GM18868 (cell line): Measurements from ENCODE around the gene TPCN1.

Source experiments
- ATAC-seq: cut with Tn5 transposase; IDR thresholded peaks from one replicate; pipeline ENCODE4 v1.9.1; 2021; ENCODE audit warnings: mild to moderate bottlenecking, moderate library complexity; ENCODE audit not compliant: unreplicated experiment

The TPCN1 gene

DNA sequence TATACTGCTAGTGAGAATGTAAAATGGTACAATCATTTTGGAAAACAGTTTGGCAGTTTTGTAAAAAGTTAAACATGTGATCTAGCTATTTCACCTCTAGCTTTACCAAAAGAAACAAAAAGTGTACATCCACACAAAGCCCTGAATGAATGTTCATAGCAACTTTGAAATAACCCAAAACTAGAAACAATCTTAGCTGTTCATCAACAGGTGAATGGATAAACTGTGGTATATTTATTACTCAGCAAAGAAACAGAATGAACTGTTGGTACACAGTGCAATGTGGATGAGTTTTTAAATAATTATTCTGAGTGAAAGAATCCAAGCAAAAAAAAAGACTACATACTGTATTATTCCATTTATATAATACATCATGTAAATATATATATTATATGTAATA, 36.3 kb downstream of the TPCN1 start:
- ATAC-seq = no peak

DNA sequence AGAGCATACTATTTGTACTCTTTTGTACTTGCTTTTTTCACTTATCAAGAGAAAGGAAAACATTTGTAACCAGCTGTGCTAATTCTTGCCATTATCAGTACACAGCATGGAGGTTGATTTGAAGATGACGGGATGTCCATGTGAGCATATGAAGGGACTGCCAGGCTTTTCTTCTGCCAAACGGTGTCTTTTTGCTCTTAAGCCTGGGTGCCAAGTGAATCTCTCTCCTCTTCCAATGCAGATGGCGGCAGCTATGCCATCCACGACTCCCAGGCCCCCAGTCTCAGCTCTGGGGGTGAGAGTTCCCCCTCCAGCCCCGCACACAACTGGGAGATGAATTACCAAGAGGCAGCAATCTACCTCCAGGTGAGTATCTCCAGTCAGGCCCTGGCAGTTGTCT, 38.9 kb downstream of the TPCN1 start:
- no peak for ATAC-seq

DNA sequence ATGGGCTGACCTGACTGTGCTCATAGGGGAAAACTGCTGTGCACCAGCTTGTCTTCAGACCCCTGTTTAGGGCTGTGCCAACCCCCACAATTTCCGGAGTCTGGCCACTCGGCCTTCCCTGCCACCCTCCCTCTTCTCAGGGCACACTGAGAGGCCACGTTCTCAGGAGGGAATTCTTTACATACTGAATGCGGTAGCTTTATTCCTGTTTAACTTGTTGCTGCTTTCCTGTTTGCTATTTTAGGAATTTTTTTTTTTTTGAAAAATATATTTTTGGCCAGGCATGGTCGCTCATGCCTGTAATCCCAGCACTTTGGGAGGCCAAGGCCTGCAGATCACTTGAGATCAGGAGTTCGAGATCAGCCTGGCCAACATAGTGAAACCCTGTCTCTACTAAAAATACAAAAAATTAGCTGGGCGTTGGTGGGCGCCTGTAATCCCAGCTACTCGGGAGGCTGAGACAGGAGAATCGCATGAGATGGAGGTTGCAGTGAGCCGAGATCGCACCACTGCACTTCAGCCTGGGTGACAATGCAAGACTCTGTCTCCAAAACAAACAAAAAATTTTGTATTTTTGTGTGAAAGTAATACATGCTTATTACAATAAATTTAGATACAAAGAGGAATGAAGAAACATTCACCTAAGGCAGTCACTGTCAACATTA, 39.5 kb downstream of the TPCN1 start:
- ATAC-seq = no peak

DNA sequence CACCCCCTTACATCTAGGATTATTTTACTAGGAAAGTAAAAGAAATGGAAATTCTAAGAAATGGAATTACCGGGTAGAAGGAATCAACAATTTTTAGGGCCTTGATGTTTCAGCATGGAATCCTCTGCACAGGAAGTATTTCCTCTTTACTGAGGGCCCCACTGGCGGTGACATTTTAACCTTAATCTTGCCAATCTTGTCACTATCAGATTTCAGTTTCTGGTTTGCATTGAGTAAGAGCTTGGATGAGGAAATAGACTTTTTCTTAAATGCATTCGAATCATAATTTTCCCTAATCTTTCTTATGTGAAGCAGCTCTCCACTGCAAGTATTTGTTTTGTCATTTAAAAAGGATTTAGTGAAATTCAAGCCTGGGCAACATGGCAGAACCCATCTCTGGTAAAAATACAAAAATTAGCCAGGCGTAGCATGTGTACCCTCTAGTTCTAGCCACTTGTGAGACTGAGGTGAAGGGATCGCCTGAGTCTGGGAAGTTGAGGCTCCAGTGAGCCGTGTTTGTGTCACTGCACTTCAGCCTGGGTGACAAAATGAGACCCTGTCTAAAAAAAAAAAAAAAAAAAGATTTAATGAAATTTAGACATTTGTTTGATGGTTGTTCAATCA, 40.7 kb downstream of the TPCN1 start:
- no peak for ATAC-seq

DNA sequence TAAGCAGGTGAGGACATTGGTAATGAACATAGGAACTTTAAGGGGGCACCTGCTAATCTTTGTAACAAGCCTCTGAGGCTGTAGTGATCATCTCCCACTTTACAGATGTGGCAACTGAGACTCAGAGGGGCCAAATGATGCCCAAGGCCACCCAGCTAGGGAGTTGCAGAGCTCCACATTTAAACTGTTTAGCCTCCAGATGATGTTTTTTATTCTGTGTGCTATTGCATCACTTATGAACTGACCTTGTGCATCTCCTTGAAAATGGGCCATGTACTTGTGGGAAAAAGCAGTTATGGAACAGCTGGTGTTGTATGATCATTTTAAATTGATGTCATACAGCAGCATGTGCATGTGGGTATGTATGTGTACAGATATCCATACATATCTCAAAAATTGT, 41.4 kb downstream of the TPCN1 start:
- ATAC-seq = no peak

DNA sequence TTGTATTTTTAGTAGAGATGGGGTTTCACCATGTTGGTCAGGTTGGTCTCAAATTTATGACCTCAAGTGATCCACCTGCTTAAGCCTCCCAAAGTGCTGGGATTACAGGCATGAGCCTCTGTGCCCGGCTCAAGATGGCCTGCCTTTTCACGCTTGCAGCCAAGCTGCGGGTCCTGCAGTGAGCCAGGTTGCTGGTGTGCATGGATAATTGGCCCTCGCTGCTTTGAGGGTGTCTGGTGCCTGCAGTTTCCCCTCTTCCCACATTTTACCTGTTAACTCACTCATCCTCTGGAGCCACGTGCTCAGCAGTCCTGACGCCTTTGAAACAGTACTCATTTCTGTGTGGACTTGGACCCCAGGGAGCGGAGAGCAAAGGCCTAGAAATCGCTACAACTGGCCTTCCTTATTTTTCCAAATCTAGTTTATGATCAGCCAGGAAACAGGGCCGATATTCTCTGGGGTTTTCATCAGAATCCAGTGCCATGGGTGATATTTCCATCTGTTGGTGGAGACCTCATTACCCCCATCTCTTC, 42.2 kb downstream of the TPCN1 start:
- no peak for ATAC-seq

DNA sequence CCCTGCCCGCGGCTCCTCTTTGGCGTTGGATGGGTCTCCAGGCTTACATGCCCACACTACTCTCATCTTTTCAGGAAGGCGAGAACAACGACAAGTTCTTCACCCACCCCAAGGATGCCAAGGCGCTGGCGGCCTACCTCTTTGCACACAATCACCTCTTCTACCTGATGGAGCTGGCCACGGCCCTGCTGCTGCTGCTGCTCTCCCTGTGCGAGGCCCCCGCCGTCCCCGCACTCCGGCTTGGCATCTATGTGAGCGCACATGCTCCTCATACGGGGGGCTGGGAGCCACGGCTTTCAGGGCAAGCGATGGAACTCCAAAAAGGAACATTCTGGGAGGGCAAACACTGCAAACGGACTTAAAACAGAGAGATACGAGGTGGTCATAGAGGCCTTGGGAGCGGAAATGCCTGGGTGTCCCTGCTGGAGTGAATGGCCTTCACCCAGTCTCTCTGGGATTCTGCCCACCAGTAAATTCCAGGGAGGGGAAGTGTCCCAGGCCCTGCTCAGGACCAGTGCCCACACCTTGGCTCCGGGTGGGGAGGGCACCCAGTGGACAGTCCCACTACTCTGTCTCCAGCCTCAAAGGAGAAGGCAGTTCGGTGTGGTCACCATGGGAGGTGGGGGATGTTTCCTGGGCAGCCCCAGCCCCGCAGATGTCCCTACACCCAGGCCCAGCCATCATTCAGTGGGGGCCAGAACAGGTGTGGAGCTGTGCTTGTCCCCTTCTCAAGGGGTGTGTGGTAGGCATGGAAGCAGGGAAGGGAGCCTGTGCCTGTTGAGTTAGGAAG, 45.0 kb downstream of the TPCN1 start:
- ATAC-seq = no peak

DNA sequence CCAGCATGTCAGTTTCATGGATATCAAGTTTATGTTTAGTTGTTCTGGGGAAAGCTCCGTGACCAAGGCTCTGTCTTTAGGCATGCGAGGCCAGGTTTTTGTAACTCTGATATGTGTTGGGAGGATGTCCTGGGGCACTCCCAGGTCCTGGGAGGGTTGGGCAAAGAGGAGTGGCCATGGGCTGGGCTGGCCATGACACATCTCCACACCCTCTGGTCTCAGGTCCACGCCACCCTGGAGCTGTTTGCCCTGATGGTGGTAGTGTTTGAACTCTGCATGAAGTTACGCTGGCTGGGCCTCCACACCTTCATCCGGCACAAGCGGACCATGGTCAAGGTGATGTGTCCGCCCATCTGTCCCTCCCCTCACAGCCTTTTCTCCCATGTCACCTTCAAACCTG, 46.4 kb downstream of the TPCN1 start:
- no peak for ATAC-seq

DNA sequence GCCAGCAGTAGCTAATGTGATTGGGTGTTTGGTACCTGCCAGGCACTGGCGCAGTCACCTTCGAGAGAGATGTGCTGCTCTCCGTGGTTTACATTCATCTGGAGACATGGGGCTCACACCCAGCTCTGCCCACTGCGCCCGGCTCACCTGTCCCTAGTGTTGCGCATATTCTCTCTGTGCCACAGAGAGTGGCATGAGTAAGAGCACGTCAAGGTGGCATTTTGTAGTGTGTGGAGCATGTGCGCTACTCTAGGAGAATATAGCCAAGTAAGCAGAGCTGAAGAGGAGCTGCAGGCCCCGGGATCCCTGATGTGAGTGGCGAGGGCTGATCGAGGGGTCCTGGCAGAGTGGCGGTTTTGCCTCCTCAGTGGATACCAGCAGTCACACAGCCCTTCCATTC, 46.9 kb downstream of the TPCN1 start:
- no peak for ATAC-seq

DNA sequence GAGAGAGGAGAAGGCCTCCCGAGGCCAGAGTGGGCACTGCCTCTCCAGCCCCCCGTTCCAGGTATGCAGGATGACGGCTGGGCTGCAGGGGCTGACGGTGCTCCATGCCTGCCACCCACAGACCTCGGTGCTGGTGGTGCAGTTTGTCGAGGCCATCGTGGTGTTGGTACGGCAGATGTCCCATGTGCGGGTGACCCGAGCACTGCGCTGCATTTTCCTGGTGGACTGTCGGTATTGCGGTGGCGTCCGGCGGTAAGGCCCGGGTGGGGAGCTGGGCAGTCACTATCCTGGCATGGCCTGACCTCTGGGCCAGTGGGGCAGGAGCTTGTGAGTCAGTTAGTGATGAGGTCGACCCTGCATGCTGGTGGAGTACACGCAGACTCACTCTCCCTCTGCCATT, 47.4 kb downstream of the TPCN1 start:
- no peak for ATAC-seq

DNA sequence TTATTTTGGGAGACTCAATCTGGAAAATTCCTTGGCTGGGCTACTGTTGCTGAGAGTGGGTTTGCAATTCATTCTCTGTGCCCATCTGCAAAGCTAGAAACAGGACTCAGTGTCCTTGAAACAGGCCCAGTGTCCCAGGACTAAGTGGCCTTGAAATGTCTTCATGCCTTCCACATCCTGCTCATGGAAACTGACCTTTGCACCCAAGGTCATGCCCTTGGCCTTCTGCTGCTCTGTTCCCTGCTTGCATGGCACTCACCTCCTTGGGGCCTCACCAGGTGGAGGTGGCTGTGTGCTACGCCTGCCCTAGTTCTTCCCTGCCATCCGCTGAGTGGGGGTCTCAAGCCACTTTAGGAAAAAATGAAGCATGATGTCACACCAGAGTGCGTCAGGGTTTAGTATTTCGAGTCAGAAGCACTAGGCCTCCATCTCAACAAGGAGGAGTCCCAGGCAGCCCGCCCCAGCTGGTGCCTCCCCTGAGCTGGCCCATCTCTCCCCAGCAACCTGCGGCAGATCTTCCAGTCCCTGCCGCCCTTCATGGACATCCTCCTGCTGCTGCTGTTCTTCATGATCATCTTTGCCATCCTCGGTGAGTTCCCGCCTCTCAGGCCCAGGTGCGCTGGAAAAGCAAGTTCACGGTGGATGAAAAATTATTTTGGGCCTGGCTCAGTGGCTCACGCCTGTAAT, 48.1 kb downstream of the TPCN1 start:
- ATAC-seq = no peak

DNA sequence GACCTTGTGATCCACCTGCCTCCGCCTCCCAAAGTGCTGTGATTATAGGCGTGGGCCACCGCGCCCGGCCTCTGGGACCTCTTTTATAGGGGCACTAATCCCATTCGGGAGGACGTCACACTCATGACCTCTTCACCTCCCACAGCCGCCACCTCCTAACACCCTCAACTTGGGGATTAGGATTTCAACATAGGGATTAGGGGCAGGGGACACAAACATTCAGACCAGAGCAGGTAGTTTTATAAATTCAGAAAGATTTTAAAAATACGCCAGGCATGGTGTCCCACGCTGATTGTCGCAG, 49.4 kb downstream of the TPCN1 start:
- ATAC-seq = no peak

DNA sequence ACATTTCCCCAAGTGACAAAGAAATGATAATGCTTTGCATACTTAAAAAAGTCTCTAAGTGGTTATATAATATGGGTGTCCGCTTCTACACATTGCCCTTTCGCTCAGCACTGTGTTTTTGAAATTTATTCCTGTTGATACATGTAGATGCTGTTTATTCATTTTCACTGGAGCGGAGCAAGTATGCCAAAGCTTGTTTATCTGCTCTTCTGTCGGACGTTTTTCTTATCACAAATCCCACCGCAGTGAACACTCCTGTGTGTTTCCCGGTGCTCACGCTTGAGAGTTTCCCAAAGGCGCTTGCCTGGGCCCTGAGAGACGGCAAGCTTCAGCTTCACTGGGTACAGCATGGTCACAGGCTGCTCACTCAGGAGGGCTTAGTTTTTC, 50.2 kb downstream of the TPCN1 start:
- no peak for ATAC-seq

DNA sequence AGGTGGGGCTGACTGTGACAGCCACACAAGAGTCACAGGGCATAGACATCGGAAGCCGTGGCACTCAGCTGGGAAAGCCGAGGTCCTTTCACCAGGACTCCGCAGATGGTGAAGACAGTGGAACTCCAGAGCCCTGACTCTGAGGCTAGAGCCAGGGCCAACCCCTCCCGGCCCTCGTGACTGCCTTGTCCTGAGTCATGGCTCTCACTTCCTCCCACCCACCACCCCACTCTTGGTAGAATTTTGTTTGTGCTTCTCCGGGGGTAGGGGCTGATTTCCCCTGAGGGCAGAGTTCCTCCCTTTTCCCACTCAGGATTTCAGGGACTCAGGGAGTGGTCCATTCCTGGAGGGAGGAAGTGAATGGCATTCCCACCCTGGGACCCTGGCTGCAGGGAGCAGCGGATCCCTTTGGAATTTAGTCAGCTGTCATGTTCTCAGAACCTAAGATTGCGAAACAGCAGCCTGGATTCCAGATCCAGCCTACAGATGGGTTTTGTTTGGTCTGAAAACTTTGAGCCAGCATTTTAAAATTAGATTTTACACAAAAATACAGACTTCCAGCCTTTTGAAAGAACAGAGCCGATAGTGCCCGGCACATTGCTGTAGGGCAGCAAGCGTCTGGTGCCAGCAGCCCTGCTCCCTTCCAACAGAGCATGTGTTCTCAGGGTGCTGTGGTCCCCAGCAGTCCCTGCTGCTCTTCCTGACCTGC, 50.7 kb downstream of the TPCN1 start:
- no peak for ATAC-seq

DNA sequence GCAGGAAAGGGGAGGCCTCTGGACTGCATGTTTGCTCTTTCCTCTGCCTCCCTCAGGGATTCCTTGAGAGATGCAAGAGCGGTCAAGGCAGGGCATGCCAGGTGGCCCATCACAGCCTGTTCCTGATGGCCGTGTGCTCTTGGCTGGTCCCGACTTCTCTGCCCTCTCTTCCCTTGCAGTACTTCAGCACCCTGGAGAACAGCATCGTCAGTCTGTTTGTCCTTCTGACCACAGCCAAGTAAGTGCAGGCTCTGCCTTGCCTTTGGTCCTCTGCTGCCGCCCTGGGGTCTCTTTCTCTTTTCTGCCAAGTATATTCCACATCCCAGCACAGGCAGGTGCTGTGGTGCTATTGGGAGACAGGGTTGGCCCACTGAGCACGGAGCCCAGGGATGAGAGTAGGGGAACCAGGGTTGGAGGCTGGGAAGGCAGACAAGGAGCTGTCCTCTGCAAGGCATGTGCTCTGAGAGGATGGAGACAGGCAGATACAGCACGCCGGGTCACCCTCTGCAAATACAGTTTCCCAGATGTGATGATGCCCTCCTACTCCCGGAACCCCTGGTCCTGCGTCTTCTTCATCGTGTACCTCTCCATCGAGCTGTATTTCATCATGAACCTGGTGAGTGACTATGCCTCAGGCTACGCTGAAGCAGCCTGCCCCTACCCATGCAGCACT, 51.9 kb downstream of the TPCN1 start:
- no peak for ATAC-seq

DNA sequence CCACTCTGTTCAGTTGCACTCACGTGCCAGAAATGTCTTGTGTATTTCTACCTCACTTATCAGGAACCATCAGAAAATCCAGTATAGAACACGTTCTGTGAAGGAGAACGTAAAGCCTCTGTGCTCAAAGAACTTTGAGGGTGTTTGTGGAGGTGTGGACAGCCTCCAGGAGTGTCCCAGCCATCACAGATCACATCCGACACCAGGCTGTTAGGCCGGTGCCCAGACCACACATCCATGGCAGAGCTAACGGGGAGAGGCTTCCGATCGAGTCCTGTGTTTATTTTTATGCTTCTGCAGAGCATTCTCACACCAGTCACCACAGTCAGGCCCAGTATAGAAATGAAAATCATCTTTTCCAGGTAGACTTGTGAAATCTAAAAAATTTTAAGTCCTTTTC, 53.6 kb downstream of the TPCN1 start:
- no peak for ATAC-seq

DNA sequence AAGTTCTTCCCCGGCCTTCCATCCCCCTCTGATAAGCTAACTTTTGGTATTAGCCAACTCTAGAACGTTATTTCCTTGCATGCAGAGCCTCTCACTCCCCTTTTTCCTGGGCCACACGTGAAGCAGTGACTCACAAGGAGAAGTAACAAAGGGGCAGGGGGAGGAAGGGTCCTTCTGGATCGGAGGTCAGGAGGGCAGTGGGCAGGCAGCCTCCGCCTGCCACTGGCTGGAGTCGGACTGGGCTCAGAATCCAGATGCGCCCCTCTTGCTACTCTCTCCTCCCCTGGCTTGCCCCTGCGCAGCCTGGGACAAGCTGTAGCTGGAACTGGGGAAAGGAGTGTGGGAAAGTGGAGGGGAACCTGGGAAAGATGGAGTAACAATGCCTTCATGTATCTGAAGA, 55.0 kb downstream of the TPCN1 start:
- no peak for ATAC-seq

DNA sequence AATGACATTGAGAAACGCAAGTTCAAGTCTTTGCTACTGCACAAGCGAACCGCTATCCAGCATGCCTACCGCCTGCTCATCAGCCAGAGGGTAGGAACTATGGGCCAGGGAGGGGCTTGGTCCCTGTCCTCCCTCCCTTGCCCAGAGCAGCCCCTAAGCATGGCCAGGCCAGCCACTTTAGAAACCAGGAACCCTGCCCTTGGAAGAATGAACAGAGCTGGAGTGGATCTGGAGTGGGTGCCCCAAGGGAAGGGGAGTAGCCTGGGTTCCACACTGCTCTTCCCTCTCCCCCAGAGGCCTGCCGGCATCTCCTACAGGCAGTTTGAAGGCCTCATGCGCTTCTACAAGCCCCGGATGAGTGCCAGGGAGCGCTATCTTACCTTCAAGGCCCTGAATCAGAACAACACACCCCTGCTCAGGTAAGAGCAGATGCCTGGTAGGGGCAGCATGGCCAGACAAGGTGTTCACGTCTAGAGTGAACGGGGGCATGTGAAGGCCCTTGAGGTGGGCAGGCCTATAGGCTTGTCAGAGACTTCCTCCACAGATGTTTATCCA, 55.8 kb downstream of the TPCN1 start:
- ATAC-seq = no peak

DNA sequence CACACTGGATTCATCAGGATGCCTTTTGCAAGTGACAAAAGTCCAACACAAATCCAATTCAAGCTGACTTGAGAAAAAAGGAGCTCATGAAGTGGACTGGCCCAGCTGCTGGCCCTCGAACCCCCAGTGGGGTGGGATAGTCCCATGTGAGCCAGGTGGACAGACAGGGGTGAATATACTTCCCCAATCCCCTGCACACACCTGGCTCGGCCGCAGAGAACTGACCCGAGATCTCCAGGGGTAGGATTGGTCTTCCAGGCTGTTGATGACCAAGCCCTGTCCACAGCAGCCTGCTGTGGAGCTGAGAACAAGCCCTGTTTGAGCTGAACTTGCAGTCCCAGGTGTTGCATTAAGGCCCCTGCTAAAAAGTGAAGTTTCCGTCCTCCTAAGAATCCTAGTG, 56.2 kb downstream of the TPCN1 start:
- no peak for ATAC-seq

DNA sequence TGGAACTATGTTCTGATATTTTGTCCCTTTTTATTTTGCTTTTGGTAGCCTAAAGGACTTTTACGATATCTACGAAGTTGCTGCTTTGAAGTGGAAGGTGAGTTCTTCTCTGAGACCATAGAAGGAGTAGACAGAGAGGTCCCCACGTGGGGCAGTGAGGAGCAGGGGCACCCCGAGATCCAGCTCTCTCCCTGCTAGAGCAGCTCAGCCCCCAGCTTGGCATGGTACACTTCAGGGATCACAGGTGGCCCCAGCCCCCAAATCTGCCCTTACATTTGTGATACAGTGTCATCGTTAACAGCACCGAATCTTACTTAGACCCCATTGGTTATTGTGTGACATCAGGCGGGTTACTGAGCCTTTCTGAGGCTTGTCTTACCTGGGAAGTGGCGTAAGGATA, 56.9 kb downstream of the TPCN1 start:
- ATAC-seq = no peak
